Fibroblast of skin of back (primary cell): ENCODE results near the gene ARL14EP. TPM values are rescaled to one million over a fixed set of nuclear protein-coding genes. Genes with fewer than 3 reads are reported as not detected.

Source experiments
- DNase-seq: peaks from one replicate; pipeline ENCODE4 v3.0.0-alpha.2; 2013
- polyA plus RNA-seq, 2 experiments: library from polyadenylated mRNA; unstranded; fragments of 120-200 nt; gene quantifications; one replicate each; pipeline ENCODE4 v1.2.1, GENCODE V29; 2013; ENCODE audit not compliant: insufficient read length in 2 of 2

The ARL14EP gene
- polyA plus RNA-seq (2013, experiment 1 of 2; ENCODE audit: insufficient read length) = 20.0 TPM
- 18.8 TPM for polyA plus RNA-seq (2013, experiment 2 of 2; ENCODE audit: insufficient read length)

DNA sequence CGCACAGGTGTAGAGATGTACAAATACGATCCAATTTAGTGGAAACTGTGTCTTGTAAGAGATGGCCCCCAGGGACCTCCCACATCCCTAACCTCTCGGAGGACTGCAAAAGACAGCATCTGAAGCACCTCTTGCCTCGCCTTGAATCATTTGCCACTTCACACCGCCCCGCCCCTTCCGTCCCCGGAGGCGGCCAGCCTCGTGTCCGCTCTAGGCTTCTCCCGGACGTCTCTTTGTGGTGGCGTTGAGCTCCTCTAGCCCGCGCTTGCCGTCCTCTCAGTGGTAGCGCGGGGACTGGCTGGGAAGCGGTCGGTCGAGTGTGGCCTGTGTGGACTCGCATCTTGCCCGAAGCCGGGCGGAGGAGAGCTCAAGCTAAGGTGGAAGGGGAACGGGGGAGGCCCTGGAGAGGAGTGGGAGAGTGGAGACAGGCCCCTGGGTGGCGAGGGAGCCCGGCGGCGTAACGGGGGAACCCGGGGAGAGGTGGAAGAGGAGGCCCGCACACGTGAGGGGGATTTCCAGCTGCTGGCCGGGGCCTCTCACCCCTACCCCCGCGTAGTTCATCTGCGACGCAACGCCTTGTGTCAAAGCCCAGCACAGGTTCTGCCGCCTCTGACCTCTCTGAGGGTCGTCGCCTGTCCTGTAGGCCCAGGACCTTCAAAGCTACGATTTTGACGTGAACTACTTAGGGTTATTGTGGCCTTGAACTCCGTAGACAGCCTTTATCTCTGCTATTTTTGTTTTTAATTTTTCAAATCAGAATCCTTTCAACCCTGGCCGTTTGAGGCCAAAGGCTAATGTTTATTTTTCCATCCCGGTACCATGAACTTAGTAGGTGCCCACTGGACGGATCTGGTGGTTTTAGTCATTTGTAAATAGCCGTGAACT, at the start of gene ARL14EP:
Gene ARL14EP, plus strand, starts transcription at position 279 of the 885 bp plus-strand sequence. CDS start 7,845 bp downstream, outside the sequence.
- peak; percentile 96 for DNase-seq

DNA sequence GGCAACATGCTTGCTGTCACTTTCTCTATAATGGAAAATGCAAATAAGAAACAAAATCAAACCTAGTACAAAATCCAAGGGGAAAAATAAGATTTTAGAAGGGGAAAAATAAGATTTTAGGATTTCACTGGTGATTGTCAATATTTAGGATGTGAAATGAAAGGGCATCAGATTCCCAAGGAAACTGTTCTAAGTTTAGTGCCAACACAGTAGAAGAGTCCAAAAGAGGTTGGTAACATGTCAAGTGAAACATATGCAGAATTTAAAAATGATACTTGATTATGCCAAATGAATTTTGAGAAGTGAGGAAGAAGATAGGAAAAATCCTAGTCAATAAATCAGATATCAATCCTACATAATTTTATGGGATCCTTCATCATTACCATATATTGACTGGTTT, 45.7 kb upstream of the ARL14EP start:
- DNase-seq = no peak

DNA sequence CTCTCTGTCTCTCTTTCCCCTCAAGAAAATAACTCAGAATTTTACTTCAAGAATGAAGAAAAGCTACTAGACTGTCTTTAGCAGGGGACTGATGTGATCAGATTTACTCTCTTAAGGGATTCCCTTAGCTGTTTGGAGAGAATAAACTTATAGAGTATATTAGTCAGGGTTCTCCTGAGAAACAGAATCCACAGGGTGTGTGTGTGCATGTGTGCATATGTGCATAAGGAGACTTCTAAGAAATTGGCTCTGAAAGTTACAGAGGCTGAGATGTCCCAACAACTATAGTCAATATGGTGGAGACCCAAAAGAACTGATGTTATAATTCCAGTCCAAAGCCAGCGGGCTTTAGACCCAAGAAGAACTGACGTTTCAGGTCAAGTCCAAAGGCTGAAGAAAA, 43.1 kb upstream of the ARL14EP start:
- DNase-seq = no peak

DNA sequence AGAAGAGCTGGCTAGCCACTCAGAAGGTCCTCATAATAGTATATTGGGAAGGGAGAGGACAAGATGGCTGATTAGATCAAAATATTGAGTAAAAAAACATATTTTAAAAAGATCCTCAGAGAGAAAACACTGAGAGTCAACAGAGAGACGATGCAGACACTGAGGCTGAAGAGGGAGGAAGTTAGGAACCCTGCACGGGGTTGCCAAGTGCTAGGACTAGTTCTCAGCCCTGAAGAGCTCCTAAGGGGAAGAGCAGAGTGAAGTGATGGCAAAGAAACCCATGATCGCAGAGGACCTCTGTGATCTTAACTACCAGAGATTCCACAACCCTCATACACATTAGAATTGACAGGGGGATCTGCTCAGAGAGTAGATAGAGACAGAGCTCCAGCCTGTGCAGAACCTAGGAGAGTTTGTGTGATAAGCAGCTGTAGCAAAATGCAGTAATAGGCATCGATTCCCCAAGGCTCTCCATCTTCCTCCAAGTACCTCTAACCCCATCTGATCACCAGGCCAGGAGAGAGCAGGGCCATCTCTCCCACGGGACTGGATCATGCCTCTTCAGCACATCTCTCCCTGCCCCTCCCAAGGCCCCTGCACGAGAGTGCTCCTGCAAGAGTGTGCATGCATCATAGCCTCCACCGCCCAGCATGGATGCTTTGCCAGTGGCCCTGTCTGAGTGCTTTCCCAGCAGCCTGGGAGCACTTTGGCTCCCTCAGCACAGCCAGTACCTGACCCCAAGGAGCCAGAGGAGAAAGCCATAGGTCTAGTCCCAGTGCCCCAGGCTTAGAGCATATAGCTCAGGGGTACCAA, 41.2 kb upstream of the ARL14EP start:
- no peak for DNase-seq

- DNase-seq = no peak
Observed at GRCh38 chr11:30282289-30282631, 40.6 kb upstream of the ARL14EP start.

- no peak for DNase-seq
Observed at GRCh38 chr11:30284836-30285235, 38.1 kb upstream of the ARL14EP start.

GRCh38 chr11:30285416-30286121, 37.3 kb upstream of the ARL14EP start:
- DNase-seq = peak; percentile 31

DNA sequence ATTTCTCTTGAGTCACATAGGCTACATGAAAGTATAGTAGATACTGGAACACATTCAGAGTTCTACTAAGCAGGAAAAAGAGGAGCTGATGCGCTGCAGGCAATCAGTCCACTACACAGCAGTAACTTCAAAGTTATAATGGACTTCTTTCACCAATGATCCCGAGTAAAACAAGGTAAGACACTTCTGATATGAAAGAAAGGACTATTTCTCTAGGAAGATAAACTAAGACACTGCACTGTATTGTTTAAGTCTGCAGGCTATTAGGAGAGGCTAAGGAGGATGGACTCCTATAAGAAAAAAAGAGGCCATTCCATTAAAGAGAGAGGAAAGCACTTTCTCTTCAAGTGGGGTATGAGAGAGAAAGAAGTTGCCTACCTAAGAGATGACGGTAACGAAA, 31.6 kb upstream of the ARL14EP start:
- no peak for DNase-seq

- no peak for DNase-seq
Observed at GRCh38 chr11:30292545-30292944, 30.4 kb upstream of the ARL14EP start.

DNA sequence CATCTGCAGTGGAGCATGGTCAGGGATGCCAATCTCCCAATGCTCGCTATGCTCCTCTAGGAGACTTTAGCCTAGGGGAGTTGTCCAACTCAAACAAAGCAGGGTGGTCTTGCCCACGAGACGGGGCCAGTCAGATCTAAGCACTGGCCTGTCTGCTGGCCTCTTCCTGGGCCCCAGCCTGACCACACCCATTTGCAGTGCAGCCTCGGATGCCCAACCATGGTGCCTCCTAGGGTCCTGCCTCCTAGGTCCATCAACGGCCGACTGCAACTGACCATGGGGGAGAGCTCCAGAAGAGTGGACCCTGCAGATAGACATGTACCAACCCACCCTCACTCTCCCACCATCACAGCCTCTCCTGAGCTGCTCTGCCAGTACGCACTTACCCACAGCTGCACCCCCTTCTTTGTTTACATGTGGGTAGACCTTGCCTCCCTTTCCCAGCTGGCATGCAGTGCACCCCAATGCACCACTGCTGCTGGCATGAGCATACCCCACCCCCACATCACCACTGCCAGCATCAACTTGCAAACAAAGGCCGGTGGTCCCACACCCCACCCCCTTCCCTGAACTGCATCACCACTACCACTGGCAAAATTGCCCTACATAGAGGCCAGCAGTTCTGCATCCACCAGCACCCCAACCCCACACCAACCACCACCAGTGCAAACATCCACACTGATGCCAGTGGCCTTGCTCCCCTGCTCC, 27.6 kb upstream of the ARL14EP start:
- no peak for DNase-seq

- DNase-seq = no peak
Observed at GRCh38 chr11:30304620-30305019, 18.3 kb upstream of the ARL14EP start.

- no peak for DNase-seq
Observed at GRCh38 chr11:30310623-30311022, 12.3 kb upstream of the ARL14EP start.

DNA sequence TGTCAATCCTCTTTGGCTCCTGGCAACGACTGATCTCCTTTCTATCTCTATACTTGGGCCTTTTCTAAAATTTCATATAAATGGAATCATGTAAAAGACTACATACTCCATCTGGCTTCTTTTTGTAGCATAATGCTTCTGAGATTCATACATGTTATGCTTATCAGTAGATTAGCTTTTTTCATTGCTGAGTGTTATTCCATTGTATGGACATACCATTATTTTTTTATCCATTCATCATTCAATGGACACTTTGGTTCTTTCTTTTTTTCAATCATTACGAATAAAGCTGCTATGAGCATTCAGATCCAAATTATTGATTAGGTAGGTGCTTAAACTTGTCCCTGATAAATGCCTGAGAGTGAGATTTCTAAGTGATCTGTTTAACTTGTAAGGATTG, 11.7 kb upstream of the ARL14EP start:
- no peak for DNase-seq

DNA sequence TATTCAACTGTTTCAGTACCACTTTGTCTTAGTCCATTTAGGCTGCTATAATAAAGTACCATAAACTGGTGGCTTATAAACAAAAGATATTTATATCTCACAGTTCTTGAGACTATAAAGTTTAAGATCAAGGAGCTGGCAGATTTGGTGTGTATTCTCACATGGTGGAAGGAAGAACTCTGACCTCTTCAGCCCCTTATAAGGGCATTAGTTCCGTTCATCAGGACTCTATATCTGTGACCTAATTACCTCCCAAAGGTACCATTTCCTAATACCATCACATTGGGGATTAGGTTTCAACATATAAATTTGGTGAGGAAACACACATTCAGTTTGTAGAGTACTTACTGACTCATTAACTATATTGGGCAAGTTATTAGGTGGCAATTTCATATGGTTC, 10.7 kb upstream of the ARL14EP start:
- DNase-seq = no peak

DNA sequence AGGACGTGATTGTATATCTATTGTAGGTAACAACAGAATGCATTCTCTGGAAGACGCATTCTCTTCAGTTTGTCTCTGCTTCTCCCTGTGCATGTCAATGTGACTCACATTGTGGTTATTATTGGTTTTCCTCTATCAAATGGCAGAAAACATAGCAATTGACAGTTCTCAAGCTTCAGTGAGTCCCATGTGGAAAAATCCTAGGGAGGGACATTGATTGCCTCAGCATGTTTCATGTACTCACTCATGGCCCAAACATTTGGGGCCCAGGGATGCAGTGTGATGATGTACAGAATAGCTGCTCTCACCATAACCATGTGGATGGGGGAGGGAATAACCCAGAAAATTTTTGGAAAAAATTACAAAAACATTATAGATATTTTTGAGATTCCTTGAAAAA, 9.3 kb upstream of the ARL14EP start:
- peak; percentile 32 for DNase-seq

GRCh38 chr11:30314625-30315024, 8.3 kb upstream of the ARL14EP start:
- DNase-seq = peak; percentile 23

DNA sequence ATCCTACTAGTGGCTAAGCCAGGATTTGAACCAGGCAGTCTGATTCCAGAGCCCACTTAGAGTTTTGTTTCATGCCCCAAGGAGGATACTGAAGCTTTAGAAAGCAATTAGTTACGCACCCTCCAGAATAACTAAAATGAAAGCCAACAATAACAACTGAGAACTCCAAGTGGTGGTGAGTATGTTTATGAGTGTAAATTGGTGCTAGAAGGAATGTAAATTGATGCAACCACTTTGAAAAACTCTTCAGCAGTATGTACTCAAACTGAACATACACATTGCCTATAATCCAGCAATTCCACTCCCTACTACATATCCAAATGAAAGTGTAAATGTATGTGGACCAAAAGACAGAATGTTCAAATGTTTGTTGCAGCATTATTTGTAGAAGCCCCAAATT, 6.7 kb upstream of the ARL14EP start:
- peak; percentile 31 for DNase-seq

DNA sequence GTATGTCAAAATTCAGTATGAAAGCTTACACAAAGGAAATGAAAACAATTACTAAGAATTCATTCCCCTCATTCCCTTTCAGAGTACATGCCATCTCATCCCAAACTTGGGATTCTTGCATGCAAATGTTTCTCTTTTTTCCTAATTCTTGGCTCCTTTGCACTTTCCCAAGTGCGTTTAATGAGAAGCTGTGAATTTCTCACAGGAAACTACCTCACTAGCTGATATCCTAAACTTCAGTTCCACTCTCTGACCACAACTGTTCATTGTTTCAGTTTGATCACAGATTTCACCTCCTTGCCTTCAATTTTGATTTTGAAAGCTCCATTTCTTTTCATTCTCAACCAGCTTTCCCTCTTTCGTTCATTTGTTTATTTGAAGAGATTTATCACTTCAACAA, 5.9 kb upstream of the ARL14EP start:
- DNase-seq = peak; percentile 49

DNA sequence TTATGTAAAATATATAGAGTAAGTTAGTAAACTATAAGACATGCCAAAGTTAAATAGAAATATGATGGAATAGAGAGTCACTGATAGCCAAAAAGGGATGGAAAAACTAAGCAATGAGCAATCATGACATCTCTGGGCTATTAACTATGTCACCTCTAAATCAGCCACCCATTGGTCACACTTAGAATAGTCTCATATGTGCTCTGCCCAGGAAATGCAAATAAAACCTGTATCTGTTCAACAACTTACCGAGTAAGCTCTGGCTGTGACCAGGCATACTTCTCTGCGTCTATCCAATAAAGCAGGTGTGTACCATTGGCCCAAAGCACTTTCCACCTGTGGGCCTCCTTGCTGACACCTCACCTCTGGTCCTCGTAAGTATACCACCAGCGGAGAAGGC, 1.6 kb upstream of the ARL14EP start:
- DNase-seq = no peak

GRCh38 chr11:30322191-30322590, 713 bp upstream of the ARL14EP start:
- DNase-seq = no peak

DNA sequence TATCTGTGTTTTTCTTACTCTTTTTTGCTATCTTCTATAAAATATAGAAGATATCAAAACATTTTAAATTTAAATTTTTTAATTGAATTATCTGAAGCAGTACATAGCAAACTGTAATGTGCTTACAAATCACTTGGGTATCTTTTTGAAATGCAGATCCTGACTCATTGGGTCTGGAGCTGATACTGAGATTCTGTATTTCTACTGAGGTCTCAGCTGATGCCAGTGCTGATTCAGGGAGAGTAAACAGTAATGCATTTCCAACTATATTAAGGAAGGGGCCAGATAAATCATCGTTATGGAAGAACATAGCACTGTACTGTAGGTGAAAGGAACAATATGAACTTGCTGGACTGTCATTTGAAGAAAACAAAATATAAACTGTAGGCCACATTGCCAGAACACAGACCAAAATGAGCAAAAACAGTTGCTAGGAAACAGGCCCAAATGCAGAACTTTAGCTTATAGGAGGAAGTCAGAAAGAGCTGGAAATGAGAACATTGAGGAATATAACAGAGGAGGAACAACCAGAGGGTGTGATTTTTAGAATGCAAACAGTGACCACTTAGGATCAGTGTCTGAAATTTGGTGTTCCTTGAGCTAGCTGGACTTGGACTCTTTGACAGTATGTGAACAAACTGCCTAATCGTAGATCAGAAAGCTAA, 3.3 kb downstream of the ARL14EP start:
- DNase-seq = no peak

GRCh38 chr11:30326906-30327305, 4.0 kb downstream of the ARL14EP start:
- DNase-seq = no peak
